ENCODE results near the gene OR2S2. TPM values are rescaled to one million over a fixed set of nuclear protein-coding genes. Genes with fewer than 3 reads are reported as not detected.

OR2S2 gene
- total and polyA plus RNA-seq, 2 of the 8 experiments (the other 6 are each of a cell fraction or from before 2014, with no cell fraction given) = not detected

DNA sequence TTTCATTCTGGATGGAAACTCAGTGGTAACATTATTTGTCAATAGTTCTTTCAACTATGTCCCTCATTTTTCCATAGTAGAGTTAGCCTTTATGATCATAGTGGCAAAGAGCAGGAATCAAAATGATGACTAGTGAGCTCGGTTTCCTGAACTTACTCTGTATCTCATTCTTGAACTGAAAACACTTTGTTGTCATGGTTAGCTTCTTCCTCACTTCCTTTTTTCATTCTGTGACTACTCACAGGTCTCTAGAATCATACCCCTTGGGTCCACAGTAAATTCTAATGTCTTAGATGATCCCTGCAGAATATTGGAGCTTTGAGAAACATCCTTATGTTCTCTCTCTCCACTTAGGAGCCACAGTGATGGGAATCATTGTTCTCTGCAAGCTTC lies 49.4 kb upstream of the OR2S2 start:
- Histone ChIP-seq H3K4me3 (ENCODE audit: extremely low read depth in 1 of 4, insufficient read depth in 2 of 4, low read depth in 3 of 4, low read length in 4 of 4) (no peak overlapping the region), H3K9me3 (ENCODE audit: insufficient read depth in 2 of 2, low read depth in 1 of 2, low read length in 1 of 2) (no peaks in the 10 kb centered on the region; a peak in 2 of 4 replicates), H3K23ac (ENCODE audit: insufficient read length) (no peak overlapping the region), H3K4me1 (replicated peaks in 1 of 4; ENCODE audit: control insufficient read depth in 3 of 4, insufficient read depth in 4 of 4, low read length in 3 of 4) (no peaks in the 10 kb centered on the region), H3K18ac (ENCODE audit: extremely low read depth, low read length) (no peak overlapping the region), H4K91ac (replicated peaks; ENCODE audit: insufficient read length, low read length) (no peak overlapping the region), H3K4me2 (ENCODE audit: insufficient read depth in 1 of 2, low read depth in 2 of 2, low read length in 2 of 2) (no peak overlapping the region), H4K8ac (ENCODE audit: extremely low read depth, insufficient read depth, low read length) (no peak overlapping the region), H2AFZ (ENCODE audit: low read length) (no peak overlapping the region), H2BK15ac (ENCODE audit: low read length) (no peak overlapping the region), H3K23me2 (ENCODE audit: low read depth, low read length) (no peaks in the 10 kb centered on the region), H2BK5ac (ENCODE audit: low read depth, low read length) (no peak overlapping the region), H3K9ac (replicated peaks in 1 of 4; ENCODE audit: extremely low read depth in 1 of 4, low read depth in 3 of 4, low read length in 3 of 4) (no peak overlapping the region), H2BK120ac (replicated peaks; ENCODE audit: low read depth, low read length) (no peak overlapping the region), H2BK12ac (ENCODE audit: low read depth, low read length) (no peak overlapping the region), H4K20me1 (replicated peaks in 1 of 2; ENCODE audit: control insufficient read depth in 1 of 2, insufficient read depth in 2 of 2, low read length in 2 of 2) (no peaks in the 10 kb centered on the region), H3K27me3 (replicated peaks in 1 of 4; ENCODE audit: control insufficient read depth in 3 of 4, extremely low read depth in 1 of 4, insufficient read depth in 3 of 4, low read length in 3 of 4) (peaks cover 0 to 4% (median 0%) of the 10 kb centered on the region in 4 experiments; a peak in 2 of 7 replicates), H3K56ac (replicated peaks; ENCODE audit: insufficient read length, low read depth, low read length) (no peak overlapping the region), H3K79me1 (ENCODE audit: low read depth, low read length) (no peaks in the 10 kb centered on the region), H3K27ac (ENCODE audit: low read depth, low read length) (no peak overlapping the region), H3K79me2 (ENCODE audit: control insufficient read depth in 1 of 2, insufficient read depth in 2 of 2, low read length in 2 of 2) (no peaks in the 10 kb centered on the region), H3K36me3 (ENCODE audit: control insufficient read depth in 2 of 4, insufficient read depth in 4 of 4, low read length in 3 of 4) (no peaks in the 10 kb centered on the region), H2BK20ac (ENCODE audit: low read length) (no peak overlapping the region), H3K14ac (ENCODE audit: insufficient read length) (no peak overlapping the region), H2AK5ac (ENCODE audit: low read depth, low read length) (no peak overlapping the region), H3K4ac (replicated peaks; ENCODE audit: insufficient read length, low read depth, low read length) (no peak overlapping the region), H4K5ac (ENCODE audit: insufficient read length, low read depth, low read length) (no peak overlapping the region)
- CTCF ChIA-PET (ENCODE audit: partially characterized antibody) = interaction anchor here (0.7 to 6.6 kb wide), 25 partner anchors 9 to 321 kb away, joined by 3 to 68 read pairs (median 8); partner anchors contain the start of genes CCIN and OR2S2
- TF ChIP-seq SP2 (IDR thresholded peaks at IDR 0.05; ENCODE audit: low read length) (no peak), NANOG (IDR thresholded peaks at IDR 0.05; ENCODE audit: insufficient read depth, low read depth, low read length, poor library complexity, severe bottlenecking) (no peak), YY1 (IDR thresholded peaks at IDR 0.05; ENCODE audit: low read depth, low read length) (no peak), CHD2 (IDR thresholded peaks at IDR 0.05; ENCODE audit: low read length) (no peak), GABPA (IDR thresholded peaks at IDR 0.05; ENCODE audit: borderline replicate concordance, insufficient read depth, low read length) (no peak), TAF1 (IDR thresholded peaks at IDR 0.05; ENCODE audit: low read depth, low read length) (no peak), BRCA1 (IDR thresholded peaks at IDR 0.05; ENCODE audit: low read depth, low read length) (no peak), SIN3A (conservative IDR thresholded peaks at IDR 0.05 in 1 of 2, IDR thresholded peaks at IDR 0.05 in 1 of 2; ENCODE audit: low read depth in 1 of 2, low read length in 2 of 2) (no peak)
- TF ChIP-seq, protein P1, sequence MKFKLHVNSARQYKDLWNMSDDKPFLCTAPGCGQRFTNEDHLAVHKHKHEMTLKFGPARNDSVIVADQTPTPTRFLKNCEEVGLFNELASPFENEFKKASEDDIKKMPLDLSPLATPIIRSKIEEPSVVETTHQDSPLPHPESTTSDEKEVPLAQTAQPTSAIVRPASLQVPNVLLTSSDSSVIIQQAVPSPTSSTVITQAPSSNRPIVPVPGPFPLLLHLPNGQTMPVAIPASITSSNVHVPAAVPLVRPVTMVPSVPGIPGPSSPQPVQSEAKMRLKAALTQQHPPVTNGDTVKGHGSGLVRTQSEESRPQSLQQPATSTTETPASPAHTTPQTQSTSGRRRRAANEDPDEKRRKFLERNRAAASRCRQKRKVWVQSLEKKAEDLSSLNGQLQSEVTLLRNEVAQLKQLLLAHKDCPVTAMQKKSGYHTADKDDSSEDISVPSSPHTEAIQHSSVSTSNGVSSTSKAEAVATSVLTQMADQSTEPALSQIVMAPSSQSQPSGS (IDR thresholded peaks at IDR 0.05; ENCODE audit: low read length) = no peak
- FAIRE-seq (no peak), DNase-seq (ENCODE audit: low read depth in 1 of 2, low spot score in 2 of 2) (no peak)
- POLR2A ChIA-PET (ENCODE audit: partially characterized antibody) = no interaction called here
- 61% methylated on average over 1 of the region's 1 CpG; no CpG with 5 or more reads in 1 of the 2 experiments for WGBS, 2 experiments (ENCODE audit: extremely low coverage in 1 of 2, insufficient coverage in 1 of 2, insufficient read length in 1 of 2, insufficient replicate concordance in 2 of 2, low coverage in 1 of 2, low lambda C conversion rate in 2 of 2, missing lambda C conversion rate in 1 of 2)

Data from H1 (cell line).